IPS DF 4.7 (cell line): ENCODE results near the gene MS4A10.

Source experiments
- DNase-seq: peaks from one replicate; pipeline ENCODE4 v3.0.0-alpha.2; 2013; ENCODE audit warnings: low spot score; ENCODE audit errors: extremely low read depth

The MS4A10 gene

GRCh38 chr11:60848714-60849151 is 63.6 kb downstream of the MS4A10 start:
- DNase-seq = no peak

GRCh38 chr11:60849641-60850520 is 64.7 kb downstream of the MS4A10 start:
- no peak for DNase-seq
